ENCODE results near the gene SENP1.

The SENP1 gene

GRCh38 chr12:48105867-48106680 is at the start of gene SENP1:
TSS of gene SENP1 (minus strand) at chr12:48106079. CDS start at chr12:48101472, 4,607 bp downstream.
- no peaks in the 10 kb centered on the region for H3K36me3 ChIP-seq (ENCODE audit: control insufficient read depth, insufficient read depth, low read length)
- peak within 1 kb of the TSS; percentile 98 for H3K27ac ChIP-seq (ENCODE audit: low read depth, low read length)
- peaks cover 19% of the 10 kb centered on the region; the same call in 1 of the 2 replicates for H3K27me3 ChIP-seq (ENCODE audit: control insufficient read depth, insufficient read depth, low read length)
- peak within 1 kb of the TSS; percentile 89 for H3K9ac ChIP-seq (ENCODE audit: low read depth, low read length)
- no peaks in the 10 kb centered on the region for H3K9me3 ChIP-seq (ENCODE audit: control insufficient read depth, insufficient read depth, low read length)
- peaks cover 13% of the 10 kb centered on the region for H3K4me1 ChIP-seq (ENCODE audit: control insufficient read depth, insufficient read depth, low read length)
- H3K4me3 ChIP-seq (ENCODE audit: low read depth, low read length): peak within 1 kb of the TSS; percentile 87

GRCh38 chr12:48151103-48151771 is 45.4 kb upstream of the SENP1 start:
- Histone ChIP-seq H3K27me3 (ENCODE audit: control insufficient read depth, insufficient read depth, low read length) (no peaks in the 10 kb centered on the region), H3K9me3 (ENCODE audit: control insufficient read depth, insufficient read depth, low read length) (no peaks in the 10 kb centered on the region), H3K9ac (ENCODE audit: low read depth, low read length) (no peak overlapping the region), H3K27ac (ENCODE audit: low read depth, low read length) (no peak overlapping the region), H3K4me1 (ENCODE audit: control insufficient read depth, insufficient read depth, low read length) (peaks cover under 1% of the 10 kb centered on the region; the same call in 1 of the 2 replicates), H3K4me3 (ENCODE audit: low read depth, low read length) (no peak overlapping the region), H3K36me3 (ENCODE audit: control insufficient read depth, insufficient read depth, low read length) (peaks cover 33% of the 10 kb centered on the region)

GRCh38 chr12:48145981-48146380 is 40.1 kb upstream of the SENP1 start:
- no peaks in the 10 kb centered on the region for H3K27me3 ChIP-seq (ENCODE audit: control insufficient read depth, insufficient read depth, low read length)
- peaks cover 26% of the 10 kb centered on the region for H3K4me1 ChIP-seq (ENCODE audit: control insufficient read depth, insufficient read depth, low read length)
- H3K9ac ChIP-seq (ENCODE audit: low read depth, low read length): no peak overlapping the region
- H3K9me3 ChIP-seq (ENCODE audit: control insufficient read depth, insufficient read depth, low read length): peaks cover 3% of the 10 kb centered on the region; the same call in 1 of the 2 replicates
- H3K36me3 ChIP-seq (ENCODE audit: control insufficient read depth, insufficient read depth, low read length): peaks cover 80% of the 10 kb centered on the region
- H3K4me3 ChIP-seq (ENCODE audit: low read depth, low read length): no peak overlapping the region
- H3K27ac ChIP-seq (ENCODE audit: low read depth, low read length): no peak overlapping the region

GRCh38 chr12:48143898-48144297 is 38.0 kb upstream of the SENP1 start:
- H3K9ac ChIP-seq (ENCODE audit: low read depth, low read length): no peak overlapping the region
- H3K36me3 ChIP-seq (ENCODE audit: control insufficient read depth, insufficient read depth, low read length): peaks cover 83% of the 10 kb centered on the region

GRCh38 chr12:48142818-48143674 is 37.2 kb upstream of the SENP1 start:
- H3K27ac ChIP-seq (ENCODE audit: low read depth, low read length): peak overlapping the region; percentile 80
- H3K4me3 ChIP-seq (ENCODE audit: low read depth, low read length): peak overlapping the region; percentile 25; the same call in 1 of the 2 replicates
- H3K27me3 ChIP-seq (ENCODE audit: control insufficient read depth, insufficient read depth, low read length): no peaks in the 10 kb centered on the region
- peaks cover 3% of the 10 kb centered on the region; the same call in 1 of the 2 replicates for H3K9me3 ChIP-seq (ENCODE audit: control insufficient read depth, insufficient read depth, low read length)
- H3K9ac ChIP-seq (ENCODE audit: low read depth, low read length): peak overlapping the region; percentile 33; the same call in 1 of the 2 replicates
- peaks cover 26% of the 10 kb centered on the region for H3K4me1 ChIP-seq (ENCODE audit: control insufficient read depth, insufficient read depth, low read length)
- peaks cover 90% of the 10 kb centered on the region for H3K36me3 ChIP-seq (ENCODE audit: control insufficient read depth, insufficient read depth, low read length)

More at GRCh38 chr12:48143898-48144297, 38.0 kb upstream of the SENP1 start:
- peak overlapping the region; percentile 80 for H3K27ac ChIP-seq (ENCODE audit: low read depth, low read length)
- H3K27me3 ChIP-seq (ENCODE audit: control insufficient read depth, insufficient read depth, low read length): no peaks in the 10 kb centered on the region
- H3K4me3 ChIP-seq (ENCODE audit: low read depth, low read length): peak overlapping the region; percentile 25; the same call in 1 of the 2 replicates
- H3K4me1 ChIP-seq (ENCODE audit: control insufficient read depth, insufficient read depth, low read length): peaks cover 26% of the 10 kb centered on the region
- H3K9me3 ChIP-seq (ENCODE audit: control insufficient read depth, insufficient read depth, low read length): peaks cover 3% of the 10 kb centered on the region; the same call in 1 of the 2 replicates

- peaks cover 92% of the 10 kb centered on the region for H3K36me3 ChIP-seq (ENCODE audit: control insufficient read depth, insufficient read depth, low read length)
- H3K4me1 ChIP-seq (ENCODE audit: control insufficient read depth, insufficient read depth, low read length): no peaks in the 10 kb centered on the region
- no peaks in the 10 kb centered on the region for H3K27me3 ChIP-seq (ENCODE audit: control insufficient read depth, insufficient read depth, low read length)
- H3K4me3 ChIP-seq (ENCODE audit: low read depth, low read length): no peak overlapping the region
- no peak overlapping the region for H3K27ac ChIP-seq (ENCODE audit: low read depth, low read length)
- no peaks in the 10 kb centered on the region for H3K9me3 ChIP-seq (ENCODE audit: control insufficient read depth, insufficient read depth, low read length)
- H3K9ac ChIP-seq (ENCODE audit: low read depth, low read length): no peak overlapping the region
Measured at GRCh38 chr12:48135027-48135426, 29.1 kb upstream of the SENP1 start.

- Histone ChIP-seq H3K4me1 (ENCODE audit: control insufficient read depth, insufficient read depth, low read length) (no peaks in the 10 kb centered on the region), H3K36me3 (ENCODE audit: control insufficient read depth, insufficient read depth, low read length) (peaks cover 92% of the 10 kb centered on the region), H3K9me3 (ENCODE audit: control insufficient read depth, insufficient read depth, low read length) (no peaks in the 10 kb centered on the region), H3K27ac (ENCODE audit: low read depth, low read length) (no peak overlapping the region), H3K4me3 (ENCODE audit: low read depth, low read length) (no peak overlapping the region), H3K9ac (ENCODE audit: low read depth, low read length) (no peak overlapping the region), H3K27me3 (ENCODE audit: control insufficient read depth, insufficient read depth, low read length) (no peaks in the 10 kb centered on the region)
Measured at GRCh38 chr12:48132826-48133225, 26.9 kb upstream of the SENP1 start.

- Histone ChIP-seq H3K4me3 (ENCODE audit: low read depth, low read length) (no peak overlapping the region), H3K4me1 (ENCODE audit: control insufficient read depth, insufficient read depth, low read length) (no peaks in the 10 kb centered on the region), H3K27me3 (ENCODE audit: control insufficient read depth, insufficient read depth, low read length) (no peaks in the 10 kb centered on the region), H3K27ac (ENCODE audit: low read depth, low read length) (no peak overlapping the region), H3K9me3 (ENCODE audit: control insufficient read depth, insufficient read depth, low read length) (no peaks in the 10 kb centered on the region), H3K9ac (ENCODE audit: low read depth, low read length) (no peak overlapping the region), H3K36me3 (ENCODE audit: control insufficient read depth, insufficient read depth, low read length) (peaks cover 96% of the 10 kb centered on the region)
Measured at GRCh38 chr12:48131517-48131916, 25.6 kb upstream of the SENP1 start.

GRCh38 chr12:48129376-48129775 is 23.5 kb upstream of the SENP1 start:
- no peak overlapping the region for H3K9ac ChIP-seq (ENCODE audit: low read depth, low read length)
- no peaks in the 10 kb centered on the region for H3K4me1 ChIP-seq (ENCODE audit: control insufficient read depth, insufficient read depth, low read length)
- no peaks in the 10 kb centered on the region for H3K27me3 ChIP-seq (ENCODE audit: control insufficient read depth, insufficient read depth, low read length)
- H3K36me3 ChIP-seq (ENCODE audit: control insufficient read depth, insufficient read depth, low read length): peaks cover 96% of the 10 kb centered on the region
- H3K9me3 ChIP-seq (ENCODE audit: control insufficient read depth, insufficient read depth, low read length): no peaks in the 10 kb centered on the region
- H3K4me3 ChIP-seq (ENCODE audit: low read depth, low read length): no peak overlapping the region
- H3K27ac ChIP-seq (ENCODE audit: low read depth, low read length): no peak overlapping the region

- Histone ChIP-seq H3K27me3 (ENCODE audit: control insufficient read depth, insufficient read depth, low read length) (no peaks in the 10 kb centered on the region), H3K4me3 (ENCODE audit: low read depth, low read length) (no peak overlapping the region), H3K4me1 (ENCODE audit: control insufficient read depth, insufficient read depth, low read length) (no peaks in the 10 kb centered on the region), H3K9me3 (ENCODE audit: control insufficient read depth, insufficient read depth, low read length) (no peaks in the 10 kb centered on the region), H3K36me3 (ENCODE audit: control insufficient read depth, insufficient read depth, low read length) (peaks cover 96% of the 10 kb centered on the region), H3K27ac (ENCODE audit: low read depth, low read length) (no peak overlapping the region), H3K9ac (ENCODE audit: low read depth, low read length) (no peak overlapping the region)
Measured at GRCh38 chr12:48128800-48129199, 22.9 kb upstream of the SENP1 start.
